ENCODE results near the gene C17orf78.
"Not testable (repeated sequence)": the region's sequence is repeated elsewhere in the genome, so short reads cannot be mapped to it uniquely, and the experiment has no call there.

Gene C17orf78

GRCh38 chr17:37400505-37400904 lies 24.7 kb downstream of the C17orf78 start:
- H3K4me1 Mint-ChIP-seq: peaks cover 14% of the 10 kb centered on the region
- DNase-seq (ENCODE audit: low spot score in 2 of 2) (no peak), ATAC-seq (ENCODE audit: low read depth) (no peak)
- peaks cover 3% of the 10 kb centered on the region for H3K36me3 Mint-ChIP-seq
- H3K9me3 Mint-ChIP-seq: no peaks in the 10 kb centered on the region
- H3K27ac Mint-ChIP-seq: no peak overlapping the region
- no peak overlapping the region for H3K4me3 Mint-ChIP-seq
- no peaks in the 10 kb centered on the region for H3K27me3 Mint-ChIP-seq

GRCh38 chr17:37405522-37405921 lies 29.7 kb downstream of the C17orf78 start:
- H3K4me3 Mint-ChIP-seq: peak overlapping the region; percentile 95
- not testable (repeated sequence) for H3K36me3 Mint-ChIP-seq; H3K27me3 Mint-ChIP-seq; H3K9me3 Mint-ChIP-seq; DNase-seq (ENCODE audit: low spot score in 2 of 2); ATAC-seq (ENCODE audit: low read depth)
- peak overlapping the region; percentile 90 for H3K27ac Mint-ChIP-seq
- H3K4me1 Mint-ChIP-seq: peaks cover 19% of the 10 kb centered on the region

- Mint-ChIP-seq H3K4me3 (peak overlapping the region; percentile 95), H3K4me1 (peaks cover 19% of the 10 kb centered on the region), H3K27me3 (no peaks in the 10 kb centered on the region), H3K27ac (peak overlapping the region; percentile 90), H3K36me3 (peaks cover 4% of the 10 kb centered on the region), H3K9me3 (no peaks in the 10 kb centered on the region)
- ATAC-seq (ENCODE audit: low read depth) (peak; percentile 26), DNase-seq (ENCODE audit: low spot score in 2 of 2) (no peak)
Measured at GRCh38 chr17:37405955-37406634, 30.3 kb downstream of the C17orf78 start.

- Mint-ChIP-seq H3K4me1 (peaks cover 19% of the 10 kb centered on the region), H3K36me3 (peaks cover 5% of the 10 kb centered on the region), H3K27me3 (no peaks in the 10 kb centered on the region), H3K27ac (peak within 1 kb of the TSS; percentile 90), H3K9me3 (no peaks in the 10 kb centered on the region), H3K4me3 (peak within 1 kb of the TSS; percentile 95)
- ATAC-seq (ENCODE audit: low read depth): peak; percentile 90
- peak; percentile 64 to 82 for DNase-seq (ENCODE audit: low spot score in 2 of 2)
Measured at GRCh38 chr17:37406635-37407461, 31.1 kb downstream of the C17orf78 start, which contains the start of the genes ACACA and TADA2A. Gene ACACA (minus strand): TSS chr17:37406836. CDS start chr17:37406299, 537 bp downstream. Gene TADA2A (plus strand): TSS chr17:37406886. CDS start chr17:37411366, 4,480 bp downstream.

- H3K36me3 Mint-ChIP-seq; DNase-seq (ENCODE audit: low spot score in 2 of 2); ATAC-seq (ENCODE audit: low read depth); H3K27ac Mint-ChIP-seq; H3K9me3 Mint-ChIP-seq; H3K27me3 Mint-ChIP-seq: not testable (repeated sequence)
- Mint-ChIP-seq H3K4me1 (peaks cover 12% of the 10 kb centered on the region), H3K4me3 (peak overlapping the region; percentile 89)
Measured at GRCh38 chr17:37408145-37408479, 32.3 kb downstream of the C17orf78 start.

GRCh38 chr17:37410357-37410756 lies 34.6 kb downstream of the C17orf78 start:
- peaks cover 18% of the 10 kb centered on the region for H3K36me3 Mint-ChIP-seq
- no peak for DNase-seq (ENCODE audit: low spot score in 2 of 2)

GRCh38 chr17:37413875-37414519 lies 38.2 kb downstream of the C17orf78 start:
- ATAC-seq (ENCODE audit: low read depth) (peak; percentile 79), DNase-seq (ENCODE audit: low spot score in 2 of 2) (no peak)
- peaks cover 12% of the 10 kb centered on the region for H3K4me1 Mint-ChIP-seq
- no peak overlapping the region for H3K4me3 Mint-ChIP-seq
- peaks cover 18% of the 10 kb centered on the region for H3K36me3 Mint-ChIP-seq
- H3K9me3 Mint-ChIP-seq: no peaks in the 10 kb centered on the region
- no peaks in the 10 kb centered on the region for H3K27me3 Mint-ChIP-seq
- peak overlapping the region; percentile 85 for H3K27ac Mint-ChIP-seq

More at GRCh38 chr17:37410357-37410756, 34.6 kb downstream of the C17orf78 start:
- Mint-ChIP-seq H3K9me3 (no peaks in the 10 kb centered on the region), H3K4me3 (no peak overlapping the region), H3K27me3 (no peaks in the 10 kb centered on the region), H3K4me1 (peaks cover 18% of the 10 kb centered on the region), H3K27ac (peak overlapping the region; percentile 62)
- ATAC-seq (ENCODE audit: low read depth): no peak

GRCh38 chr17:37417852-37418251 lies 42.1 kb downstream of the C17orf78 start:
- no peak for ATAC-seq (ENCODE audit: low read depth)
- no peak for DNase-seq (ENCODE audit: low spot score in 2 of 2)

GRCh38 chr17:37422971-37423625 lies 47.3 kb downstream of the C17orf78 start:
- ATAC-seq (ENCODE audit: low read depth): no peak
- H3K36me3 Mint-ChIP-seq: peaks cover 10% of the 10 kb centered on the region
- no peaks in the 10 kb centered on the region for H3K27me3 Mint-ChIP-seq
- H3K9me3 Mint-ChIP-seq: no peaks in the 10 kb centered on the region
- H3K4me3 Mint-ChIP-seq: no peak overlapping the region
- H3K27ac Mint-ChIP-seq: no peak overlapping the region
- no peaks in the 10 kb centered on the region for H3K4me1 Mint-ChIP-seq
- no peak for DNase-seq (ENCODE audit: low spot score in 2 of 2)

More at GRCh38 chr17:37417852-37418251, 42.1 kb downstream of the C17orf78 start:
- H3K4me1 Mint-ChIP-seq: peaks cover 12% of the 10 kb centered on the region
- H3K27me3 Mint-ChIP-seq: no peaks in the 10 kb centered on the region
- no peak overlapping the region for H3K4me3 Mint-ChIP-seq
- no peak overlapping the region for H3K27ac Mint-ChIP-seq
- peaks cover 17% of the 10 kb centered on the region for H3K36me3 Mint-ChIP-seq
- H3K9me3 Mint-ChIP-seq: no peaks in the 10 kb centered on the region

- no peak for DNase-seq (ENCODE audit: low spot score in 2 of 2)
- Mint-ChIP-seq H3K27me3 (no peaks in the 10 kb centered on the region), H3K27ac (no peak overlapping the region), H3K4me3 (no peak overlapping the region), H3K4me1 (no peaks in the 10 kb centered on the region), H3K9me3 (no peaks in the 10 kb centered on the region), H3K36me3 (peaks cover 13% of the 10 kb centered on the region)
- ATAC-seq (ENCODE audit: low read depth): no peak
Measured at GRCh38 chr17:37425268-37425667, 49.5 kb downstream of the C17orf78 start.

- Mint-ChIP-seq H3K36me3 (peaks cover 8% of the 10 kb centered on the region), H3K27ac (no peak overlapping the region)
Measured at GRCh38 chr17:37429039-37429438, 53.3 kb downstream of the C17orf78 start.

GRCh38 chr17:37429453-37429852 lies 53.7 kb downstream of the C17orf78 start:
- Mint-ChIP-seq H3K36me3 (peaks cover 9% of the 10 kb centered on the region), H3K27me3 (no peaks in the 10 kb centered on the region), H3K27ac (peak overlapping the region; percentile 26), H3K4me3 (no peak overlapping the region), H3K9me3 (no peaks in the 10 kb centered on the region), H3K4me1 (no peaks in the 10 kb centered on the region)
- ATAC-seq (ENCODE audit: low read depth) (no peak), DNase-seq (ENCODE audit: low spot score in 2 of 2) (no peak)

More at GRCh38 chr17:37429039-37429438, 53.3 kb downstream of the C17orf78 start:
- ATAC-seq (ENCODE audit: low read depth) (no peak), DNase-seq (ENCODE audit: low spot score in 2 of 2) (no peak)
- H3K27me3 Mint-ChIP-seq: no peaks in the 10 kb centered on the region
- no peak overlapping the region for H3K4me3 Mint-ChIP-seq
- H3K9me3 Mint-ChIP-seq: no peaks in the 10 kb centered on the region
- H3K4me1 Mint-ChIP-seq: no peaks in the 10 kb centered on the region

GRCh38 chr17:37430051-37430627 lies 54.4 kb downstream of the C17orf78 start:
- no peaks in the 10 kb centered on the region for H3K4me1 Mint-ChIP-seq
- H3K4me3 Mint-ChIP-seq: no peak overlapping the region
- H3K36me3 Mint-ChIP-seq: peaks cover 7% of the 10 kb centered on the region
- peak overlapping the region; percentile 26 for H3K27ac Mint-ChIP-seq
- H3K27me3 Mint-ChIP-seq: no peaks in the 10 kb centered on the region
- ATAC-seq (ENCODE audit: low read depth) (no peak), DNase-seq (ENCODE audit: low spot score in 2 of 2) (no peak)
- no peaks in the 10 kb centered on the region for H3K9me3 Mint-ChIP-seq
